Erythroblast (primary cell): Measurements from ENCODE around the gene ZNF324B.
A peak's percentile ranks its signal among the peaks of the same experiment; 100 is the strongest.

Source experiments
- DNase-seq, 2 experiments: peaks; one replicate each; lab custom pipeline; 2025; lab: John Stamatoyannopoulos, UW
- GATA1 ChIP-seq: IDR thresholded peaks from 2 replicates; pipeline ENCODE4 v1.6.1; 2011; ENCODE audit warnings: low read depth, mild to moderate bottlenecking, control low read depth, low read length, moderate library complexity
- POLR2A ChIP-seq: IDR thresholded peaks from 2 replicates; pipeline ENCODE4 v1.6.1; 2011; ENCODE audit warnings: mild to moderate bottlenecking, low read length

Gene ZNF324B

DNA sequence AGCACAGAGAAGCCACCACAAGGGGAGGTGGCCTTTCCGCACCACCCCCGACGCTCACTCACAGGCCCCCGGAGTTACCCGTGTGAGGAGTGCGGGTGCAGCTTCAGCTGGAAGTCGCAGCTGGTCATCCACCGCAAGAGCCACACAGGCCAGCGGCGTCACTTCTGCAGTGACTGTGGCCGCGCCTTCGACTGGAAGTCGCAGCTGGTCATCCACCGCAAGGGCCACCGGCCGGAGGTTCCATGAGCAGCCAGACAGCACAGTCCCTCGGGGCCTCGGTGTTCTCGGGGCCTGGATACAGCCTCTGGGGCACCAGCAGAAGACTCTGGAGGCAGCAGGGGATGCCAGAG is 29.0 kb downstream of the ZNF324B start:
- DNase-seq = no peak
- TF ChIP-seq GATA1 = no peak
- TF ChIP-seq POLR2A = no peak

GRCh38 chr19:58480831-58481230 is 29.4 kb downstream of the ZNF324B start:
- no peak for TF ChIP-seq POLR2A
- TF ChIP-seq GATA1 = no peak
- DNase-seq = no peak

DNA sequence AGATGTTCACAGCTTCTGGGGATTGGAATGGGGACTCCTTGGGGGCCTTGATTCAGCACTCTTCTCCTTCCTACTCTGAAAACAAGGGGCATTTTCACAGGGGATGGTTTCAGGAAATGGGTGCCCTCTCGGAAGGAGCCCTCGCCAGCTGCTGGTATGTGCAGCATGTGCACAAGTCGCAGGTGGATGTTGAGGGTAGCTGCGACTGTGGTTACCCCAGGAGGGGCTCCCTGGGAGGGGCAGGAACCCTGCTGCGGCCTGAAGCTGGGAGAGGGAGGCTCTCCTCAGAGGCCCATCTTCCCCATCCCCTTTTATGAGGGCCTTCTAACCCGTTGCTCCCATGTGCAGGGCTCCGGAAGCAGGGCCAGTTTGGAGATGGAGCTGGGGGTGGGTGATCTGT is 30.9 kb downstream of the ZNF324B start:
- no peak for TF ChIP-seq GATA1
- no peak for TF ChIP-seq POLR2A
- DNase-seq = no peak

GRCh38 chr19:58483776-58484175 is 32.4 kb downstream of the ZNF324B start:
- TF ChIP-seq GATA1 (no peak), POLR2A (no peak)
- DNase-seq = no peak

GRCh38 chr19:58484349-58484748 is 32.9 kb downstream of the ZNF324B start:
- DNase-seq = peak in 1 of 2 experiments; percentile 51

GRCh38 chr19:58491393-58491792 is 40.0 kb downstream of the ZNF324B start:
- TF ChIP-seq POLR2A = no peak
- TF ChIP-seq GATA1 = no peak
- no peak for DNase-seq

- no peak for DNase-seq
- TF ChIP-seq POLR2A = no peak
Measured at GRCh38 chr19:58492265-58492664, 40.8 kb downstream of the ZNF324B start.

DNA sequence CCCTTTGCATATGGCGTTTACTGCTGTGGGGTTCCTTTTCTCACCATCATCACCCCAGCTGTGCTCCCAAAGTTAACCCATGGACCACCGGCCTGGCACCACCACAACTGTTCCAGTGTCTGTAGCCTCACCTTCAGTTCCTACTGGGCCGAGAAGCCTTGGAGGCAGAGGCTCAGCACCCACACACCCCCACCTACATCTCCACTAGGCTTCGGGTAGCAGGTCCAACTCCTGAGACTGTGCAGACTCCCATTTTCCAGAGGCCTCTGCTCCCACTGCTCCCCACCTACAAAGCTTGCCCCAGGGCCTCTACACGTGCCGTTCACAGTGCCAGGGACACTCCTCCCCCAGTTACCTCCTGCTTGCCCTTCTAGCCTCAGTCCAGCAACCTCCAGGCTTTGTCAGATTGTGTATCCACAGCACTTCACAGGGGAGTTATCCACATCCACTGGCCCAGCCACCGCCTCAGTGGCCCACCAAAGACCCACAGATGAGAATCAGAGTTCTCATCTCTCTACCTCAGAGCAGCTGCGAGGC is 46.3 kb downstream of the ZNF324B start:
- TF ChIP-seq POLR2A = no peak
- no peak for TF ChIP-seq GATA1

DNA sequence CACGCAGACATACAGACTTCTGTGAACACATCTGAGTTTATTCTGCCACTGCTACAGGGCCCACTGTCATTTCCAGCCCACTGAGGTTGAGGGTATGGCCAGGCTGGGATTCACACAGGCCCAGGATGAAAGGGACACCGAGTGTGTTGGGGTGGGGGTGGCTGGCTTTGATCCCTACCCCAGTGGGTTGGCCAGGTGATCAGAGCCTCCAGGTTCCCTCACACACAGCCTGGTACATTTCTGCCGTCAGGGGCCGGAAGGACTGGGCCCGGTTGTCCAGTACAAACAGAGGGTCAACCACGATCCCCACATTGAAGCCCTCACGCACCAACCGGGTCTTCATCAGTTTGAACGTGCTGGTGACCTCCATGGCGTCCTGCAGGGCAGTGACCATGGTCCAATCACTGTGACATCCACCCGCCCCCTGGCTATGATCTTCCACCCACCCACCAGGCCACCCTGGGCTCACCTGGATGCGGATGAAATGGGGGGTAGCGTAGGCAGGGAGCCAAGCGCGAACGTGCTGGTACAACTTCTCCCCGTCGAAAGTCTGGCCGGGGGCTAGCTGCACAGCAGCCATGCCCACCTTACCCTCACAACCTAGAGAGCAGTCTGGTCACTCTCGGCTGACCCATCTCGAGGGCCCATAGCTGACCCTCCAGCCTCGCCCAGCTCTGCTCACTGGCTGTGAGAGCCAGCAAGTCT is 47.0 kb downstream of the ZNF324B start:
- DNase-seq = no peak
- no peak for TF ChIP-seq GATA1
- no peak for TF ChIP-seq POLR2A

More for the DNA sequence above, 46.3 kb downstream of the ZNF324B start:
- DNase-seq = no peak

DNA sequence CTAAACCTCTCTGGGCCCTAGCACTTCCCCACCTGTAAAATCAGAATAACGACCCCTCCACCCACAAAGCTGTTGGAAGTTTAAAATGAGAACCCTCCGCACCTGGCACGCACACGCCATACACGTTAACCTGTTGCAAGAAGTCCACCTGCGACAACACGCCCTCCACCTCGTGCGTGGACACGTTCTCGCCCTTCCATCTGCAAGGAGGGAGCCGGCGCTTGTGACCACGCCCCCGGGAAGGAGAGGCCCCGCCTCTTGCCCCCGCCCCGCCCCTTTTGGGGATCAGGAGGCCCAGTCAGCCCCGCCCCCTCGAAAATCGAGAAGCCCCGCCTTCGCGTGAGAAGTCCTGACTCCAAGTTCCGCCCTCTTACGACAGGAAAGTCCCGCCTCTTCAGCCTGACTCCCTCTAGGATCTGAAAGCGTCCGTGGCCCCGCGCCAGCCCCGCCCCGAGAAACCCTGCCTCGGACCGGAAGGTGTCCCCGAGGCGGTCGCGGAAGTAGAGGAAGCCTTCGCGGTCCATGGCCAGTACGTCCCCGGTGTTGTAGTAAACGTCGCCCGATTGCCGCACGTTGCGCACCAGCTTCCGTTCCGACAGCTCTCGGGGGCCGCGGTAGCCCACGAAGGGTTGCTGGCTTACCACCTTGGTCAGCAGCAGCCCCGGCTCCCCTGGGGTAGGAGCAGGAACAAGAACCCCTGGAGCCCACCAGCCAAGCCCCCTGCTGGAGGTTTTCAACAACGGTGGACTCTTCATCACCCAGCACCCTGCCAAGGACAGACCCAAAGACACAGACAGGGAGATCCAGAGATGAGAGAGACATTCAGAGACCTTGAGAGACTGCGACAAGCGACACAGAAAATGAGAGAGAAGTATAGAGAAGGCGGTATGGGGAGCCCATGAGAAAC is 47.9 kb downstream of the ZNF324B start:
- DNase-seq = peak; percentile 99 to 100
- TF ChIP-seq POLR2A (peak; percentile 65), GATA1 (no peak)

DNA sequence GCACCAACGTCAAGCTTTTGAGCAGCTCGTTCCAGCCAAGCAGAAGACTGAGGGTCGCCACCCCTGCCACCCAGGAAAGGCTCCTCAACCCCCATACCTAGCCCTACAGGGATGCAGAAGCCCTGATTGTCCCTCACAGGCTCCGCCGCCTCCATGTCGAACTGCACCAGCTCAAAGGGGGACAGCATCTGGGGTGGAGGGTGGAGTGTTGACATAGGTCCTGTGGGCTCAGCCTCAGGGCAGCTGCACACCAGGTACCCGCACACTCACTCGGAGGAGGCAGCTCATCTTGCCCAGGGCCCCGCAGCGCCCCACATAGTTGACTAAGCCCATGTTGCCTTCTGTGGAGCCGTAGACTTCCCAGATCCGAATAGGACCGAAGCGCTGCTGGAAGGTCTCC is 48.8 kb downstream of the ZNF324B start:
- no peak for DNase-seq
- TF ChIP-seq POLR2A = no peak
- TF ChIP-seq GATA1 = no peak
